ENCODE data around the gene FSHR. TPM values are rescaled to one million over a fixed set of nuclear protein-coding genes. Genes with fewer than 3 reads are reported as not detected.

The FSHR gene
- total RNA-seq, 1 donor, result not detected

DNA sequence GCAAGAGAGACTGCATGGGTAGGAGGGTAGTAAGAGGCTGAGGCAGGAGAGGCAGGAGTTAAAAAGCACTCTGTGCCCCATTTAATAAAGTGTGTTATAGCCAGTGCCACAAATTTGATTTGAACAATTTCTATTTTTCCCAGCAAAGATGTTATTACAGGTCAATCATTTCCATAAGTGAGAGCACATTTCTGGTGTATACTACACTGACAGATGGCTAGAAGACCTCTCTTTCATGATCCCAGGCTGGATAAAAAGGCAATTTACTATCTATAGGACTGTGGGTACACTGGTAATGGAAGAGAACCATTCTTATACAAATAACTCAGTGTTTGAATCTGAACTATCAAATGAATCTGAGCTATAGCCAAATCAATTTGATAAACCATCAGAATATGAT is 176.2 kb downstream of the FSHR start:
- TF ChIP-seq, protein P1, sequence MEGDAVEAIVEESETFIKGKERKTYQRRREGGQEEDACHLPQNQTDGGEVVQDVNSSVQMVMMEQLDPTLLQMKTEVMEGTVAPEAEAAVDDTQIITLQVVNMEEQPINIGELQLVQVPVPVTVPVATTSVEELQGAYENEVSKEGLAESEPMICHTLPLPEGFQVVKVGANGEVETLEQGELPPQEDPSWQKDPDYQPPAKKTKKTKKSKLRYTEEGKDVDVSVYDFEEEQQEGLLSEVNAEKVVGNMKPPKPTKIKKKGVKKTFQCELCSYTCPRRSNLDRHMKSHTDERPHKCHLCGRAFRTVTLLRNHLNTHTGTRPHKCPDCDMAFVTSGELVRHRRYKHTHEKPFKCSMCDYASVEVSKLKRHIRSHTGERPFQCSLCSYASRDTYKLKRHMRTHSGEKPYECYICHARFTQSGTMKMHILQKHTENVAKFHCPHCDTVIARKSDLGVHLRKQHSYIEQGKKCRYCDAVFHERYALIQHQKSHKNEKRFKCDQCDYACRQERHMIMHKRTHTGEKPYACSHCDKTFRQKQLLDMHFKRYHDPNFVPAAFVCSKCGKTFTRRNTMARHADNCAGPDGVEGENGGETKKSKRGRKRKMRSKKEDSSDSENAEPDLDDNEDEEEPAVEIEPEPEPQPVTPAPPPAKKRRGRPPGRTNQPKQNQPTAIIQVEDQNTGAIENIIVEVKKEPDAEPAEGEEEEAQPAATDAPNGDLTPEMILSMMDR (IDR thresholded peaks at IDR 0.05; ENCODE audit: insufficient read depth, low read depth, low read length), result no peak
- no peak overlapping the region for H3K4me3 ChIP-seq (ENCODE audit: low read depth, low read length)
- DNase-seq (ENCODE audit: low read depth), result no peak

DNA sequence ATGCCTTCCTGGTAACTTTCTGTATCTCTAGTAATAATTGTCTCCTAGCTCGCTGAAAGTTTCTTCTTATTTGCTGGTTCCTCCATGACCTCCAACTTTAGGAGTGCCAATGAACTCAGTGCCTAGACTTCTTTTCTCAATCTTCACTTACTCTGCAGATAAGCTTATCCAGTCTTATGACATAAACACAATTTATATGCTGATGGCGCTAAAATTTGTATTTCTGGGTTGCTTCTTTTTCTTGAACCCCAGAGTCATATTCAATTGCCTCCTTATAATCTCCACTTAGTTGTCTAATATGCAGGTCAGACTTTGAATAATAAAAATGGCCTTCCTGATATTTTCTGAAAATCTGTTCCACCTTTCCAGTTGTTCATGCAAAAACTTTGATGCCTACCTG is 182.5 kb downstream of the FSHR start:
- no peak overlapping the region for H3K4me3 ChIP-seq (ENCODE audit: low read depth, low read length)
- TF ChIP-seq, protein P1 (IDR thresholded peaks at IDR 0.05; ENCODE audit: insufficient read depth, low read depth, low read length), result no peak
- no peak for DNase-seq (ENCODE audit: low read depth)

DNA sequence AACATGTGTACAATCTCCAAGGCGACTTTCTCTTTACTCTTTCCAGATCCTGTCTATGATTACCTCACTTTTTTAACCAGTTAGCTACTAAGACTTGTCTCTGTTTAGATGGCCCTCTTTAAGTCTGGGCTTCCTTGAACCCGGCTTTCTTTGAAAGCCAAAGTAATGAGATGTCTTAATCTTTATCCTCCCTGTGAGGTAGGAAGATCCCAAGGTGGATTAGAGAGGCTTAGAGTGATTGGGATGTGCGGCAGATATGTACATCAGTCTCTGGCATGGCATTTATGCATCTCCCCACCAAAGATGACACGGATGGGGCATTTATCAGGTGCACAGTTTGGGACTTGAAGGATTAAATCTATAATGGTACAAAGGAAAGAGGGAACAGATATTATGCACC is 186.3 kb downstream of the FSHR start:
- TF ChIP-seq, protein P1 (IDR thresholded peaks at IDR 0.05; ENCODE audit: insufficient read depth, low read depth, low read length), result no peak
- no peak for DNase-seq (ENCODE audit: low read depth)
- no peak overlapping the region for H3K4me3 ChIP-seq (ENCODE audit: low read depth, low read length)

DNA sequence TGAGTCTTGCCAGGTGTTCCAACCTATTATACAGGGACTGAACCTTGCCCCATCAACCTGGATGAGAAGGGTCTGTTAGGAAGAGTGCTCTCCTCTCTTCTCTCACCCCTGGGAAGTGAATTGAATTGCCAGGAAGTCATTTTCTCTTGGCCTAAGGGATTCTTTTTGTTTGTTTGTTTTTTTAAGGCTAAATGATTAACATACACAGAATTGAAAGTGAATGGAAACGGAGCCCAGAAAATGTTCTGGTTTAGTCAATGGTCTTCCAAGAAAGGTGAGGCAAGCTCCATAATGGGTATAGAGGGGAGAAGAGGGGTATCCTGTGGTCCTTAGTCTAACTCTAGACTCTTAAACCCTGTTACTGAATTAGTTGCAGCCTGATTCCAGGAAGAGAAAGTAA is 189.1 kb downstream of the FSHR start:
- no peak overlapping the region for H3K4me3 ChIP-seq (ENCODE audit: low read depth, low read length)
- no peak for DNase-seq (ENCODE audit: low read depth)
- TF ChIP-seq, protein P1 (IDR thresholded peaks at IDR 0.05; ENCODE audit: insufficient read depth, low read depth, low read length), result no peak

DNA sequence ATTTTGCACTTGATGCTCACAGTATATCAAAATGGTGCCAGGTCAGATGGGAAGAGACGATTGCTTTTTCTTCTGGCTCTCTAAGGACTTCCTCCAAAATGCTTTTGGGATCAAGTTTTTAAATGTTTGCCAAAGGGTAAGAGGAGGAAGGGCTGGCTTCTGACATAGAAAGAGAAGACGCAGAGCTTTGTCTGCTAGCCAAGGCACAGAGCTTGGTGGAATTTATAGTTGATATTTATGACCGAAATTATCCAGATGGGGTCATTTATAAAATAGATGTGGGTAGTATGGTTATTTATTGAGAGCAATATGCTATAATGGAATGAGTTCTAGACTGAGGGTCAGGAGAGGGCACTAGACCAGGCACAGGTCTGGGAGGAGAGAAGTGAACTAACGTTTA is 193.3 kb downstream of the FSHR start:
- no peak for DNase-seq (ENCODE audit: low read depth)
- TF ChIP-seq, protein P1 (IDR thresholded peaks at IDR 0.05; ENCODE audit: insufficient read depth, low read depth, low read length), result no peak
- no peak overlapping the region for H3K4me3 ChIP-seq (ENCODE audit: low read depth, low read length)

DNA sequence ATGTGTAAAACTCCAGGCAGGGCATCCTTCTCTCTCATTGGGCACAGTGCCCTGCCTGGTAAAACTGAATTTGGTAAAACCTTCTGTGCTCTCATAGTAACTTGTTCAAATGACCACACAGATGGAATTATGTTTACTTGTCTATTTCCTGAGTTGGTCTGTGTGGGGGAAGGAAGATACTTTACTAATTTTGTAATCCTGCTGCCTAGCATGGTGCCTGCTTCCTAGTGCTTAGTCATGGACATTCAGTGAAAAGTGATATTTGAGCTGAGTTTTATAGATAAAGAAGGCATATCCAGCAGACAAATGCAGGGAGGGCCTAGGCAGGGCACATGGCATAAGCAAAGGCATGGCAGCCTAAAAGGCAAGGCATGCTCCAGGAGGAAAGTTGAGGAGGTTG is 199.4 kb downstream of the FSHR start:
- H3K4me3 ChIP-seq (ENCODE audit: low read depth, low read length), result no peak overlapping the region
- TF ChIP-seq, protein P1 (IDR thresholded peaks at IDR 0.05; ENCODE audit: insufficient read depth, low read depth, low read length), result no peak
- DNase-seq (ENCODE audit: low read depth), result no peak

DNA sequence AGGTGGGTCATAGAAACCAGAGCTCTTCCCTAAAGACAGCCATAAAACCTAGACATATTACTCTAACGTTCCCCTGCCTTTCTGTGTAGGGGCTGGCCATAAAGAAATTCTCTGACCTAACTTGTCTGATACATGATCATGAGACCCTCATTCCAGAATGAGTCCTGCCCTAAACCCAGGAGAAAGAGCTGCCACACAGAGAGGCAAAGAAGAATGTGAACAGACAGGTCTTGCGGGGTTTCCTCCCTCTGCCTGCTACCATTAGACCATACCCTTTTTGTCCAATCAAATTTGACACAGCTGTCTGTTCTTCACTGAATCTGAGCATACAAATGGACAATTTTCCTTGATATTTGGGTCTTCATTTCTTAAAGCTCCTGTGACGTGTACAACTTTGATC is 200.0 kb downstream of the FSHR start:
- TF ChIP-seq, protein P1 (IDR thresholded peaks at IDR 0.05; ENCODE audit: insufficient read depth, low read depth, low read length), result no peak
- DNase-seq (ENCODE audit: low read depth), result no peak
- H3K4me3 ChIP-seq (ENCODE audit: low read depth, low read length), result no peak overlapping the region

Measured in fibroblast of villous mesenchyme (primary cell).